Testis (tissue), 3 donors: ENCODE results near the gene CDCA5. TPM values are rescaled to one million over a fixed set of nuclear protein-coding genes. Genes with fewer than 3 reads are reported as not detected.

Experiments used
- DNase-seq: peaks from one replicate; pipeline ENCODE4 v3.0.0-alpha.2; 2019
- H3K27ac ChIP-seq, 2 donors: fragments of 200-600 bp; sonication (generic); one replicate each; pipeline ENCODE4 v1.5.1; 2019
- H3K27me3 ChIP-seq: fragments of 200-600 bp; sonication (generic); one replicate; pipeline ENCODE4 v1.5.1; 2019
- H3K36me3 ChIP-seq: fragments of 200-600 bp; sonication (generic); one replicate; pipeline ENCODE4 v1.5.1; 2017; ENCODE audit warnings: low read depth; ENCODE audit errors: missing control alignments
- H3K4me1 ChIP-seq: fragments of 200-600 bp; sonication (generic); one replicate; pipeline ENCODE4 v1.5.1; 2019
- H3K4me3 ChIP-seq, 2 donors: fragments of 200-600 bp; sonication (generic); one replicate each; pipeline ENCODE4 v1.5.1; 2017 to 2019
- H3K9me3 ChIP-seq: fragments of 200-600 bp; sonication (generic); one replicate; pipeline ENCODE4 v1.5.1; 2017
- CTCF ChIP-seq, 3 experiments: fragments of 450-650 bp in 2 of 3; fragments of 200-600 bp in 1 of 3; sonication (generic) in 1 of 3; IDR thresholded peaks; one replicate each; pipeline ENCODE4 v1.5.1; 2016 to 2019; ENCODE audit warnings: antibody characterized with exemption in 3 of 3, mild to moderate bottlenecking in 2 of 3, moderate library complexity in 1 of 3
- POLR2A ChIP-seq: fragments of 450-650 bp; IDR thresholded peaks from one replicate; pipeline ENCODE4 v1.6.1; 2017; ENCODE audit warnings: antibody characterized with exemption, mild to moderate bottlenecking, moderate library complexity
- WGBS, 2 donors: methylation state at CpG; one replicate each; pipeline ENCODE4 v1.1.5; 2018; 5-methylcytosine and 5-hydroxymethylcytosine counted together
- intact Hi-C: fragments of 100-400 bp; cut with DNase I; formaldehyde crosslinking; loops from one replicate; pipeline ENCODE4 v1.15.1; 2023; ENCODE audit warnings: low total_unique reads
- polyA plus RNA-seq: library from polyadenylated mRNA; stranded (reverse); fragments of 350-450 nt; fragmentation: Illumina TruSeq; extraction: RNeasy Lipid Tissue Mini Kit (QIAGEN cat#74804); gene quantifications from one replicate; pipeline ENCODE4 v1.2.3, GENCODE V29; 2014; ENCODE audit warnings: low read depth, low replicate concordance; ENCODE audit not compliant: insufficient read depth
- total RNA-seq, 2 donors: library from RNA; depleted of rRNA; stranded (reverse); fragments of >200 nt; gene quantifications; one replicate each; pipeline ENCODE4 v1.2.3, GENCODE V29; 2016

The CDCA5 gene
- total and polyA plus RNA-seq, 3 donors from 2014 or later, result 28.5 to 93.3 (median 50.9) TPM

- no peak for DNase-seq
- 60 to 75% methylated on average over 4 to 21 of the region's 21 CpGs for WGBS, 2 donors
These were observed 31.7 kb upstream of the CDCA5 start for GRCh38 chr11:65115361-65116082.

GRCh38 chr11:65114538-65115171 lies 30.8 kb upstream of the CDCA5 start:
- H3K36me3 ChIP-seq, result no peaks in the 10 kb centered on the region
- peaks cover 21% of the 10 kb centered on the region for H3K4me1 ChIP-seq
- H3K27me3 ChIP-seq, result no peaks in the 10 kb centered on the region
- no peak for TF ChIP-seq POLR2A
- H3K9me3 ChIP-seq, result no peaks in the 10 kb centered on the region
- 89 to 90% methylated on average over 5 to 11 of the region's 11 CpGs for WGBS, 2 donors
- intact Hi-C loops, result loop anchor here (10.0 kb wide), 1 partner anchor 100 kb away; the partner anchor contains the start of gene ARL2
- H3K4me3 ChIP-seq, result no peak overlapping the region
- H3K27ac ChIP-seq, result no peak overlapping the region
- DNase-seq, result no peak

More at GRCh38 chr11:65115361-65116082, 31.7 kb upstream of the CDCA5 start:
- no peaks in the 10 kb centered on the region for H3K36me3 ChIP-seq
- TF ChIP-seq CTCF (IDR thresholded peaks at IDR 0.05) (no peak), POLR2A (no peak)
- H3K4me3 ChIP-seq, result no peak overlapping the region
- H3K9me3 ChIP-seq, result no peaks in the 10 kb centered on the region
- H3K27me3 ChIP-seq, result no peaks in the 10 kb centered on the region
- H3K27ac ChIP-seq, result no peak overlapping the region
- intact Hi-C loops, result loop anchor here (10.0 kb wide), 1 partner anchor 101 kb away; the partner anchor contains the start of gene ARL2
- peaks cover 22% of the 10 kb centered on the region for H3K4me1 ChIP-seq

- no peak for DNase-seq
- TF ChIP-seq CTCF (IDR thresholded peaks at IDR 0.05), result no peak
- TF ChIP-seq POLR2A, result no peak
- H3K36me3 ChIP-seq, result no peaks in the 10 kb centered on the region
- no peak overlapping the region for H3K27ac ChIP-seq
- intact Hi-C loops, result loop anchor here (10.0 kb wide), 1 partner anchor 99 kb away; the partner anchor contains the start of gene ARL2
- 51 to 60% methylated on average over 5 to 6 of the region's 6 CpGs for WGBS, 2 donors
- no peak overlapping the region for H3K4me3 ChIP-seq
- peaks cover 21% of the 10 kb centered on the region for H3K4me1 ChIP-seq
- no peaks in the 10 kb centered on the region for H3K9me3 ChIP-seq
- H3K27me3 ChIP-seq, result no peaks in the 10 kb centered on the region
These were observed 30.0 kb upstream of the CDCA5 start for GRCh38 chr11:65113839-65114238.

- no peaks in the 10 kb centered on the region for H3K36me3 ChIP-seq
- no peak overlapping the region for H3K4me3 ChIP-seq
- TF ChIP-seq CTCF (IDR thresholded peaks at IDR 0.05) (no peak), POLR2A (no peak)
- peaks cover 21% of the 10 kb centered on the region for H3K4me1 ChIP-seq
- no peak for DNase-seq
- H3K9me3 ChIP-seq, result no peaks in the 10 kb centered on the region
- WGBS, 2 donors, result 10 to 21% methylated on average over 12 to 14 of the region's 14 CpGs
- H3K27ac ChIP-seq, result no peak overlapping the region
- no peaks in the 10 kb centered on the region for H3K27me3 ChIP-seq
- intact Hi-C loops, result loop anchor here (10.0 kb wide), 1 partner anchor 99 kb away; the partner anchor contains the start of gene ARL2
These were observed 29.5 kb upstream of the CDCA5 start for GRCh38 chr11:65113361-65113756.
